ENCODE results near the gene ZNF804B.

Gene ZNF804B

GRCh38 chr7:89029864-89030263 is 270.4 kb downstream of the ZNF804B start:
- H3K27me3 ChIP-seq (ENCODE audit: insufficient read depth, low read depth) = no peaks in the 10 kb centered on the region
- H3K9ac ChIP-seq = no peak overlapping the region
- H2AFZ ChIP-seq (ENCODE audit: low read depth) = no peak overlapping the region
- H3K36me3 ChIP-seq (ENCODE audit: insufficient read depth) = no peaks in the 10 kb centered on the region
- no peaks in the 10 kb centered on the region for H3K79me2 ChIP-seq (ENCODE audit: insufficient read depth, low read depth)
- no peak overlapping the region for H3K27ac ChIP-seq
- H4K20me1 ChIP-seq (ENCODE audit: insufficient read depth) = no peaks in the 10 kb centered on the region
- no peak overlapping the region for H3K4me2 ChIP-seq
- TF ChIP-seq, protein P1, sequence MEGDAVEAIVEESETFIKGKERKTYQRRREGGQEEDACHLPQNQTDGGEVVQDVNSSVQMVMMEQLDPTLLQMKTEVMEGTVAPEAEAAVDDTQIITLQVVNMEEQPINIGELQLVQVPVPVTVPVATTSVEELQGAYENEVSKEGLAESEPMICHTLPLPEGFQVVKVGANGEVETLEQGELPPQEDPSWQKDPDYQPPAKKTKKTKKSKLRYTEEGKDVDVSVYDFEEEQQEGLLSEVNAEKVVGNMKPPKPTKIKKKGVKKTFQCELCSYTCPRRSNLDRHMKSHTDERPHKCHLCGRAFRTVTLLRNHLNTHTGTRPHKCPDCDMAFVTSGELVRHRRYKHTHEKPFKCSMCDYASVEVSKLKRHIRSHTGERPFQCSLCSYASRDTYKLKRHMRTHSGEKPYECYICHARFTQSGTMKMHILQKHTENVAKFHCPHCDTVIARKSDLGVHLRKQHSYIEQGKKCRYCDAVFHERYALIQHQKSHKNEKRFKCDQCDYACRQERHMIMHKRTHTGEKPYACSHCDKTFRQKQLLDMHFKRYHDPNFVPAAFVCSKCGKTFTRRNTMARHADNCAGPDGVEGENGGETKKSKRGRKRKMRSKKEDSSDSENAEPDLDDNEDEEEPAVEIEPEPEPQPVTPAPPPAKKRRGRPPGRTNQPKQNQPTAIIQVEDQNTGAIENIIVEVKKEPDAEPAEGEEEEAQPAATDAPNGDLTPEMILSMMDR (conservative IDR thresholded peaks at IDR 0.05; ENCODE audit: low read depth, low read length) = no peak
- H3K4me1 ChIP-seq (ENCODE audit: low read depth, poor library complexity, severe bottlenecking) = no peaks in the 10 kb centered on the region
- no peak overlapping the region for H3K4me3 ChIP-seq (IDR thresholded peaks at IDR 0.05; ENCODE audit: insufficient read depth, low read depth, low read length)

DNA sequence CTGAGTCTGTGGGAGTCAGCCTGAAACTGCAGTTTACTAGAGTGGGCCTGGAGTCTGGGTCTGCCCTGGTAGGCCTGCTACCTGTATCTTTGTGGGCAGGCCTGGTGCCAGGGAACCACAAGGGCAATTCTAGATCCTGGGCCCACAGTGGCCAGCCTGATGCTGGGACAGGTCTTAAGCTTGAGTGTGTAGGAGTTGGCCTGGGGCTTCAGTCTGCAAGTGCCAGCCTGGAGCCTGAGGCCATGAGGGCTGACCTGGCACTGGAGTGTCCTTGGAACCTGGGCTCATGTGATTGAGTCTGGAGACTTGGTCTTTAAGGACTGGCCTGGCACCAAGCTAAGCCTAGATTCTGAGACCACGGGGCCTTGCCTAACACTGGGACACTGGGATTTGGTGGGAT is 281.7 kb downstream of the ZNF804B start:
- no peak overlapping the region for H3K4me2 ChIP-seq
- H3K4me1 ChIP-seq (ENCODE audit: low read depth, poor library complexity, severe bottlenecking) = no peaks in the 10 kb centered on the region
- H3K4me3 ChIP-seq (IDR thresholded peaks at IDR 0.05; ENCODE audit: insufficient read depth, low read depth, low read length) = no peak overlapping the region
- H2AFZ ChIP-seq (ENCODE audit: low read depth) = no peak overlapping the region
- H3K27ac ChIP-seq = no peak overlapping the region
- no peaks in the 10 kb centered on the region for H4K20me1 ChIP-seq (ENCODE audit: insufficient read depth)
- no peak overlapping the region for H3K9ac ChIP-seq
- TF ChIP-seq, protein P1 (conservative IDR thresholded peaks at IDR 0.05; ENCODE audit: low read depth, low read length) = no peak
- H3K27me3 ChIP-seq (ENCODE audit: insufficient read depth, low read depth) = no peaks in the 10 kb centered on the region
- H3K36me3 ChIP-seq (ENCODE audit: insufficient read depth) = no peaks in the 10 kb centered on the region
- no peaks in the 10 kb centered on the region for H3K79me2 ChIP-seq (ENCODE audit: insufficient read depth, low read depth)

DNA sequence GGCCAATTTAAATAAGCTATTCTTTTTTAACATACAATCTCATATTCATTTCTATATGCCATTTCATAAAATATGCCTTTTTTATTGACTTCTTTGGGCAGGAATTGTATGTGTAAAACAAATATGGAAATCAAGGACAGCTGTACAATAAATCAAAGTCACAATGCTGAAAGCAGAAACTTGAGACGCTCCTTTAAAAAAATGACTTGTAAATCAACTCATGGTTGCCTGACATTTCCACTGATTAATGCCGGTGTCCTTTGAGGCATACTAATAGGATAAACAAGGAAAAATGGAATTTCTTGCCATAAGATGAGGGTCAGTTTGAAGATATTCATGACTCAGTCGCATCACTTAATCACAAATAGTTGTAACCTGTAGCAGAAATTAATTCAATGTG is 283.4 kb downstream of the ZNF804B start:
- Histone ChIP-seq H3K36me3 (ENCODE audit: insufficient read depth) (no peaks in the 10 kb centered on the region), H2AFZ (ENCODE audit: low read depth) (no peak overlapping the region), H3K4me1 (ENCODE audit: low read depth, poor library complexity, severe bottlenecking) (no peaks in the 10 kb centered on the region), H3K27ac (no peak overlapping the region), H3K9ac (no peak overlapping the region), H3K79me2 (ENCODE audit: insufficient read depth, low read depth) (no peaks in the 10 kb centered on the region), H3K4me3 (IDR thresholded peaks at IDR 0.05; ENCODE audit: insufficient read depth, low read depth, low read length) (no peak overlapping the region), H3K4me2 (no peak overlapping the region), H3K27me3 (ENCODE audit: insufficient read depth, low read depth) (no peaks in the 10 kb centered on the region), H4K20me1 (ENCODE audit: insufficient read depth) (no peaks in the 10 kb centered on the region)
- TF ChIP-seq, protein P1 (conservative IDR thresholded peaks at IDR 0.05; ENCODE audit: low read depth, low read length) = no peak

DNA sequence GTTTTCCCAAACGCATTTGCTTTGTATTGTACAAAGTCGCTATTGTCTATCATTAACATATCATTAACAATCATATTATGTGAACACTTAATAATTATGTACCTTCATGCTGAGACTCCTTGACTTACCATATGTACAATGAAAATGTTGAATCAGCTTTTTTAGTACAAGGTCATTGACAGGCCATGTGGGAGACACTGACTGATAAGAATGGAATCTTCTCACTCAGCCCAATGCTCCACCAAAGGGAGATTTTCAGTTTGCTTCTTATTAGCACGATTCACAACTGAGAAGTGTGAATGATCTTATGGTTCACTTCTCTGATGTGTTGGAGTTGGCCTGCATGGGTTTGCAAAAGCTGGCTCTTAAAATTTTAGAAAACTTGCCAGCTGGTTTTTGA is 289.5 kb downstream of the ZNF804B start:
- H4K20me1 ChIP-seq (ENCODE audit: insufficient read depth) = no peaks in the 10 kb centered on the region
- no peak overlapping the region for H2AFZ ChIP-seq (ENCODE audit: low read depth)
- no peaks in the 10 kb centered on the region; the same call in 1 of the 2 replicates for H3K36me3 ChIP-seq (ENCODE audit: insufficient read depth)
- H3K27ac ChIP-seq = no peak overlapping the region
- H3K4me1 ChIP-seq (ENCODE audit: low read depth, poor library complexity, severe bottlenecking) = no peaks in the 10 kb centered on the region
- no peak overlapping the region for H3K4me3 ChIP-seq (IDR thresholded peaks at IDR 0.05; ENCODE audit: insufficient read depth, low read depth, low read length)
- H3K27me3 ChIP-seq (ENCODE audit: insufficient read depth, low read depth) = no peaks in the 10 kb centered on the region
- TF ChIP-seq, protein P1 (conservative IDR thresholded peaks at IDR 0.05; ENCODE audit: low read depth, low read length) = no peak
- H3K4me2 ChIP-seq = no peak overlapping the region
- H3K79me2 ChIP-seq (ENCODE audit: insufficient read depth, low read depth) = no peaks in the 10 kb centered on the region
- no peak overlapping the region for H3K9ac ChIP-seq
